Endometrial microvascular endothelial cells (primary cell): ENCODE results near the gene LMAN2L. TPM values are rescaled to one million over a fixed set of nuclear protein-coding genes. Genes with fewer than 3 reads are reported as not detected.

Experiments used
- in situ Hi-C: cut with HindIII; loops from 2 replicates; pipeline ENCODE4 v1.10.0; 2017; ENCODE audit warnings: low sequenced_read_pairs, low pct_unique_long_range_greater_than_20kb; ENCODE audit errors: inconsistent ontology term
- total RNA-seq: library from RNA; depleted of rRNA; stranded (reverse); fragments of >200 nt; gene quantifications from one replicate; pipeline ENCODE4 v1.2.3, GENCODE V29; 2015; ENCODE audit errors: inconsistent ontology term

The LMAN2L gene
- total RNA-seq, 1 donor from 2014 or later = 23.5 TPM

DNA sequence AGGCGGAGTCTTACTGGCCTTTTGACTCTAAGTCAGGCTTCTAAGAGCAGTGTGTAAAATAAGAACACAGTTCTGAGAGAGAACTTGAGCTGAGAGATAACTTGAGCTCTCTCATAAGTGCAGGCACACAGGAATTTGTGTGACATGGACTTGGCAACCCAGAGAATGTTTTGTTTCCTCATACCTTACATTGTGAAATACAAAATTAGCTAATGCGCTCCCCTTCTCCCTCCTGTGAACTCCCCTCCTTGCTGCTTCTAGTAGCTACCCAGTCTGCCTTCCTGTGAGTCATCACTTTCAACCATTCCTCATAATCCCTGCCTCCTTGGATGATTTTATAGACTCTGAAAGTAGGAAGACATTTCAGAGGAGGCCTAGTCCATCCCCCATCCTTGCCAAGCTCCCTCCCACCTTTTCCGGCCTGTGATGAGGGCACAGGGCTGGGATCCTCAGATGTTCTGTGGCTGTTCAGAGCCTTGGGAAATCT, 74.7 kb downstream of the LMAN2L start:
- in situ Hi-C loops = no loop called here

DNA sequence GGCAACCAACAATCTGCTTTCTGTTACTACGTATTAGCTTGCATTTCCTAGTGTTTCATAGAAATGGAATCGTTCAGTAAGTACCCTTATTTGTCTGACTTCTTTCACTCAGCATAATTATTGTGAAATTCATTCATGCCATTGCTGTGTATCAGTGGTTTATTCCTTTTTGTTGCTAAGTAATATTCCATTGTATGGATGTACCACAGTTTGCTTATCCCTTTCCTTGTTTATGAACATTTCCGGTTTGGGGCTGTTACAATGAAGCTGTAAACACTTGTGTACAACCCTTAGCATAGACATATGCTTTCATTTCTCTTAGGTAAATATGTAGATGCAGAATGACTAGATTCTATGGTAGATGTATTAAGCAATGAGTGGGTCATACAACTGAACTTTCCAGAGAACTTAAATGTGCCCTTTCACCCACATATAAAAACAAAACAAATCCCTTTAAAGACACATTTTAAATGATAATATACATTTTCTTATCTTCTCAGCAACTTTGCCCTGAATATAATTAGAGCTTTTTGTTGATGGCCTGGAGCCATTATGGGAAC, 75.4 kb downstream of the LMAN2L start:
- in situ Hi-C loops = no loop called here

DNA sequence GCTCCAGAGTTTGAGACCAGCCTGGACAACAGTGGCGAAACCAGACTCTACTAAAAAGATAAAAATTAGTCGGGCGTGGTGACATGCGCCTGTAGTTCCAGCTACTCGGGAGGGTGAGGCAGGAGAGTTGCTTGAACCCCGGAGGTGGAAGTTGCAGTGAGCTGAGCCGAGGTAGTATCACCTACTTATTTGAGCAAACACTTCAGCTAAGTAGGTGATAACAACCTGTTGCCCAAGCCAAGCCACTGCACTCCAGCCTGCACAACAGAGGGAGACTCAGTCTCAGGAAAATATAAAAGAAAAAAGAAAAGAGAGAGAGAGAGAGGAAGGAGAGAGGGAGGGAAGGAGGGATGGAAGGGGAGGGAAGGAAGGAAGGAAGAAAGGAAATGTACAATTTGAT, 76.0 kb downstream of the LMAN2L start:
- in situ Hi-C loops = no loop called here

DNA sequence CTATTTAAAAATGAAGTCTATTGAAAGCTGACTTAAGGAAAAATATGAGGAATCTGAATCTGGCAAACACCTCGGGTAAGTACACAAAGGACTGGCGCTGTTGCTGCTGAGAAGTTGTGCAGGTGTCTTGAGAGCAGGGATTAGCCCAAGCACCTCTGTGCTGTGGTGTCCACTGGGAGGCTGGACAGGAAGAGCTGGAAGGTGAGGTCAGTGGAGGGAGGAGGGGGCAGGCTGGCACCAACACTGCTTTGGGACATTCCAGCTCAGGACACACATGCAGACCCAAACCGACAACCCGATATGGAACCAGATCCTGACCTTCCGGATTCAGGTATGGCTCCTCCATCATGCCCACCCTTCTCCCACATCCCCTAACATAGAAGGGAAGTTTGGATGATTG, 76.7 kb downstream of the LMAN2L start:
- in situ Hi-C loops = no loop called here

DNA sequence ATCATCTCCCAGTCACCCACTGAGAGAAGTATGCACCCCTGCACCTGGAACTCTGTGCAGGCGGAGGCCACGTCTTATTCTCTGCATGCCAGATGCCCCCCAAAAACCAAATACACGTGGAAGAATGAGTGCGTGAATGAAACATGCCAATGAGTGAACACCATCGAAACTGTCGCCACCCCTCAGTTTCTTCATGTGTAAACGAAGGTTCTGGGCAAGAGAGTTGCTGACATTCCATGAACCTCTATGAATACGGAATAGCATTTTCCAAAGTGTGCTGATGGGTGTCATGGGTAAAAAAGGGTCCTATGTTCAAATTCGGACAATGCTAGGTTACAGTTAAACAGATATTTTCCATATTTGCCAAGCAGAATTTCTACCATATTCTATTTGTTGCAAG, 77.5 kb downstream of the LMAN2L start:
- in situ Hi-C loops = no loop called here

DNA sequence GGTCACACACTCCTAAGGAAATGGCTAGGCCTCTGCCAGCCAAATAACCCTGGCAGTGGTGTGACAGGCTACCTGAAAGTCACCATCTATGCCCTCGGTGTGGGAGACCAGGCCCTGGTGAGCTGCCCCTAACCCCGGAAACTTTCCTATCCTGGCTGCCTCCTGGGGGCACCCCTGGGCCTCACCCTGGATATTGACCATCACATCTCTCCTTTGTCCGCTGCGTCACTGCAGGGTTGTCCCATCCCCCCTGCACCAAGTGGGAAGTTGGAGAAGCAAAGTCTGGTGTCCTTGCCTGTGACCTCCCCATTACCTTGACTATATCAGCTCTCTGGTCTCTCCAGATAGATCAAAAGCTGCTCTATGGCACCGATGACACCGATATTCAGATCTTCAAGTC, 78.5 kb downstream of the LMAN2L start:
- in situ Hi-C loops = no loop called here

DNA sequence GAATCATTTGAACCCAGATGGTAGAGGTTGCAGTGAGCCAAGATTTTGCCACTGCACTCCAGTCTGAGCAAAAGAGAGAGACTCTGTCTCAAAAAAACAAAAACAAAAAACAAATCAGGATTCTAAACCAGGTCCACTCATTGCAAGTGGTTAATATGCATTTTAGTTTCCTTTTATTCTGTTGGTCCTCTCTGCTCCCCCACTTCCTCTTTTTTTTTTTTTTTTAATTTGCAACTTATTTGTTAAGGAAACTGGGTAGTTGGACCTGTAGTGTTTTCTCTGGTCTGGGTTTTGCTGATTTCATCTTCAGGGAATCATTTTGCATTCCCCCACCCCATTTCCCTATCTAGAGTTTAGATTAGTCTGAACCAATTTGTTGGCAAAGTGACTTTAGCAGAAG, 83.3 kb downstream of the LMAN2L start:
- in situ Hi-C loops = no loop called here

Other genes with a start within 250 kb of the LMAN2L start
- not detected for gene NEURL3, start 234.7 kb downstream of the LMAN2L start, total RNA-seq
- 8.0 TPM for gene ARID5A, start 203.3 kb downstream of the LMAN2L start, total RNA-seq
- 25.5 TPM for gene KANSL3, start 101.8 kb downstream of the LMAN2L start, total RNA-seq
- not detected for gene FER1L5, start 97.3 kb downstream of the LMAN2L start, total RNA-seq
- gene CNNM4, start 20.8 kb upstream of the LMAN2L start, total RNA-seq = 5.8 TPM
- 2.5 TPM for gene CNNM3, start 76.2 kb upstream of the LMAN2L start, total RNA-seq
- 1.1 TPM for gene ANKRD23, start 104.0 kb upstream of the LMAN2L start, total RNA-seq
- 13.3 TPM for gene ANKRD39, start 118.0 kb upstream of the LMAN2L start, total RNA-seq
- 0.28 TPM for gene SEMA4C, start 130.0 kb upstream of the LMAN2L start, total RNA-seq
- gene FAM178B, start 246.5 kb upstream of the LMAN2L start, total RNA-seq = not detected